Left cardiac atrium (tissue), 4 donors: ENCODE results near the gene CARNS1. TPM values are rescaled to one million over a fixed set of nuclear protein-coding genes. Genes with fewer than 3 reads are reported as not detected.
"Not testable (repeated sequence)": the region's sequence is repeated elsewhere in the genome, so short reads cannot be mapped to it uniquely, and the experiment has no call there.

Experiments
- ATAC-seq, 2 donors: fragments of 200-7000 bp; cut with Tn5 transposase; one replicate each; pipeline ENCODE4 v1.9.1; 2020; ENCODE audit warnings: mild to moderate bottlenecking in 2 of 2, moderate library complexity in 2 of 2
- DNase-seq: peaks from one replicate; pipeline ENCODE4 v3.0.0-alpha.2; 2020
- intact Hi-C, 2 donors: fragments of 100-400 bp; cut with DNase I; formaldehyde crosslinking; loops; one replicate each; pipeline versions ENCODE4 v1.14.1 to v1.15.1; 2022 to 2023
- total RNA-seq, 2 donors: library from RNA; stranded (reverse); fragmentation: NEBNext Ultra II Directional; extraction: Animal tissue kit (Norgen Biotek cat#: 25700); gene quantifications; one replicate each; pipeline ENCODE4 v1.2.1, GENCODE V29; 2021
- donor health status: DM: no; HTN: yes; CAD: no.
- donor health status: DM: no; HTN: yes; CAD: no; lungs with severe emphysema.
- donor health status: DM: yes; HTN: yes; CAD: no.
- donor health status: Dilated cardiomyopathy.

Gene CARNS1
- total RNA-seq, 2 donors from 2014 or later, result 6.6 to 11.9 TPM

DNA sequence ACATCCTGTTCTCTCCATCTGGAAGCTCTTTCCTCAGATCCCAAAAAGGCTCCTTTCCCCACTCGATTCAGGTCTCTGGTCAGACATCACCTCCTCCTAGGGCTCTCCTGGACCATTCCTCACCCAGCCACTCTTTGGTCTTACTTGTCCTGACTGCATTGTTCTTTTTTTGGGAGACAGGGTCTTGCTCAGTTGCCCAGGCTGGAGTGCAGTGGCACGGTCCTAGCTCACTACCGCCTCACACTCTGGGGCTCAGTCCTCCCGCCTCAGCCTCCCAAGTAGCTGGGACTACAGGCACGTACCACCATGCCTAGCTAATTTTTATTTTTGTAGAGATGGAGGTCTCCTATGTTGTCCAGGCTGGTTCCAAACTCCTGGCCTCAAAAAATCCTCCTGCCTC is 30.0 kb downstream of the CARNS1 start:
- no peak for ATAC-seq
- intact Hi-C loops, result no loop called here

DNA sequence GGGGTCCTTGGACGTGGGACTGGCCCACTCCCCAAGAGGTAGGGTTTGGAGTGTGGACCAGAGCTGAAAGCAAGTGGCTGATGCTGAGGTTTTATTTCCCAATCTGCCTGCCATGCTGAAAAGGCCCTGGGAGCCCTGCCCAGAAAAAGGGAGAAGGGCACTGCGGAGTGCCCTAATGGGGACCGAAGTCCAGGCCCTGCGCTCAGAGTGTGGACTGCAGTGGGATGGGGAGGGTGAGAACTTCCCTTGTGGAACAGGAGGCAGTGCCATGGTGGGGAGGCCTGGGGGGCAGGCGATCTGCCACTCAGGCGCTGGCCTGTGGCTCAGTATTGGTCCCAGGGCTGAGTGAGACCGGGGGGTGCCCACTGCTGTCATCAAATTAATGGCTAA is 32.7 kb downstream of the CARNS1 start:
- intact Hi-C loops, result no loop called here
- ATAC-seq, result no peak
- no peak for DNase-seq

More for the DNA sequence above, 30.0 kb downstream of the CARNS1 start:
- DNase-seq, result no peak

GRCh38 chr11:67449116-67449844 is 33.8 kb downstream of the CARNS1 start:
- no peak for DNase-seq
- ATAC-seq, result peak in 1 of 2 donors; percentile 37
- intact Hi-C loops, result no loop called here

DNA sequence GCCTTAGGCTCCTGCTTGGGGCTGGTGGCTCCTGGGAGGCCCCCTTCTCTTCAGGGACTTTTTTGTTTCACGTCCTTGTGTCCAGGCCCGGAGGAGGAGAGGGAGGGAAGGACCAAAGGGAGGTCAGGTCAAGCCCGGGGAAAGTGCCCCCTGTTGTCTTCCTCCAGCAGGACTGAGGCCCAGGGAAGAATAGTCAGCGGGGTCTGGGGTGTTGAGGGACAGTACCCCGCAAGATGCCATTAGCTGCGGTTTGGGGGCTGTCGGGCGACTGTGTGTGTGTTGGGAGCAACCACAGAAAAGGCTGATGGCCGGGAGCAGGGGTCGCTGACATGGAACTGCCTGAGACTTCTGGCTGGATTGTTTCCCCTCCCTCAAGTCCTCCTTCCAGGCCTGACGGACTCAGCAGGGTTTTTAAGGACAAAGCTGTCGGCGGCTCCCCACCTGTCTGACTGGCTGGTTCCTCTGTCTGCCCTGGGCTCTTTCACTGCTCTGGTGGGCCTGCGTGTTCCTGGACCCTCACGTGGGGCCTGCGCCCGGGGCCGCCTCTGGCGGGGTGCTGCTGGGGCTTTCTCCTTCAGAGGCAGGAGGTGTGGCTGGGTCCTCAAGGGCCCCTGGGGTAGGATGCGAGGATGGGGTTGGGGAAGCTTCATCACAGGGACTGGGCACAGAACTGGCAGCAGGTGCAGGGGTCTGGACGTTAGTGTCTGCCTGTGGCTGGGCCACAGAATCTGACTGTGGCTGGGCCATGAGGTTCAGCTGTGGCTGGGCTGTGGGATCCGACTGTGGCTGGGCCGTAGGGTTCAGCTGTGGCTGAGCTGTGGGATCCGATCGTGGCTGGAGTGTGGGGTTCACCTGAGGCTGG is 35.5 kb downstream of the CARNS1 start:
- DNase-seq (no peak), ATAC-seq (no peak)
- intact Hi-C loops, result no loop called here

GRCh38 chr11:67451658-67451976 is 36.1 kb downstream of the CARNS1 start:
- no peak for ATAC-seq
- intact Hi-C loops, result no loop called here
- no peak for DNase-seq

GRCh38 chr11:67452141-67452952 is 36.9 kb downstream of the CARNS1 start, which contains the start of gene GPR152:
GPR152 (minus strand) TSS chr11:67452729; CDS start chr11:67452724, 5 bp downstream.
- intact Hi-C loops, result no loop called here
- peak in 1 of 2 donors; percentile 37 for ATAC-seq
- peak; percentile 60 for DNase-seq

- DNase-seq, result no peak
- intact Hi-C loops, result no loop called here
- no peak for ATAC-seq
These were observed 38.6 kb downstream of the CARNS1 start for GRCh38 chr11:67453816-67454732.

GRCh38 chr11:67455054-67455453 is 39.6 kb downstream of the CARNS1 start, which contains the start of gene CABP4:
CABP4 (plus strand) TSS chr11:67455354; CDS start chr11:67455424, 70 bp downstream.
- intact Hi-C loops, result no loop called here
- ATAC-seq (no peak), DNase-seq (no peak)

DNA sequence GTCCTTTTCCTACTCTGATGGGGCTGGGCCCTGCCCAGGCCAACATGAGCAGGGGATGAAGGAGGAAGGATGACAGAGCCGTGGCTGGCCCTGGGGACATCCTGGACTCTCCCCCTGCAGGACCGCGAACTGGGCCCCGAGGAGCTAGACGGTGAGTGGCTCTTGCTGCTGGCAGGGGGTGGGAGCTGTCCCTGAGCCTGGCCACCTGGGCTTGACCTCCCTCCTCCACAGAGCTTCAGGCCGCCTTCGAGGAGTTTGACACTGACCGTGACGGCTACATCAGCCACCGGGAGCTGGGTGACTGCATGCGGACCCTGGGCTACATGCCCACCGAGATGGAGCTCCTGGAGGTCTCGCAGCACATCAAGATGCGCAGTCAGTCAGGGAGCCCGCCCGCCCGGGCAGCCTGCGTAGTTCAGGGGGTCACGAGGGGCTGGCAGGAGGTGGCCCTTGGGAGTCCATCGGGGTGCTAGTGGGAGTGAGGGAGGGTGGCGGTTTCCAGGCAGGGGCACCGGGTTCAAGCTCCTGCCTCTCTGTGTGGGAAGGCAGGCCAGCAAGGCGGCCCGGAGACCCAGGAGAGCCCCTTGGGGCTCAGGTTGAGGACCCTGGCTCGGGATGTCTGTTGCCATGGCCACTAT is 40.7 kb downstream of the CARNS1 start:
- intact Hi-C loops, result no loop called here
- DNase-seq (no peak), ATAC-seq (no peak)

DNA sequence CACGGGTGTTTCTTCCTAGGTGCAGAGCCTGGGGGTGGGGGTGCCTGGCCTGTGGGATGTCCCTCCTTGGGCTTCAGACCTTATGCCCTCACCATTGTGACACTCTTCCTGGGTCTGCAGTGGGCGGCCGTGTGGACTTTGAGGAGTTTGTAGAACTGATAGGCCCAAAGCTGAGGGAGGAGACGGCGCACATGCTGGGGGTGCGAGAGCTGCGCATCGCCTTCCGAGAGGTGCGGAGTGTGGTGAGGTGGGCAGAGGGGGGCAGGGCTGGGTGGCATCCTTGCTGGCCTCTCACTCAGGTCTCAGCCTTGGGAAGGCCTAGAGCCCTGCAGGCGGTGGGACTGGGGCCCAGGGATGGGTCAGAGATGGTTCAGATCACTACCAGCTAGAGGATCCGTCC is 42.0 kb downstream of the CARNS1 start:
- DNase-seq (no peak), ATAC-seq (no peak)
- intact Hi-C loops, result no loop called here

DNA sequence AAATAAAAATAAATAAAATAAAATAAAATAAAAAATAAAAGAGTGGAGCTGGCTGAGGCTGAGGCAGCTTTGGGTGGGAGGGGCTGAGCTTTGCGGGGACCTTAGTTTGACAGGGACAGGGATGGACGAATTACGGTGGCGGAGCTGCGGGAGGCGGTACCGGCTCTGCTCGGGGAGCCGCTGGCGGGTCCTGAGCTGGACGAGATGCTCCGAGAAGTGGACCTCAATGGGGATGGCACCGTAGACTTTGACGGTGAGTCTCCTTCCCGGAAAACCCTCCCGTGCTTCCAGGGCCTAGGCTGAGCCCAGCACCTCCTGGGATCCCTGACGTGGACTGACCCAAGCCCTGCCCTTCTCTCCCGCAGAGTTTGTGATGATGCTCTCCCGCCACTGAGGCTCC is 42.8 kb downstream of the CARNS1 start:
- no peak for ATAC-seq
- DNase-seq, result no peak
- intact Hi-C loops, result no loop called here

GRCh38 chr11:67463186-67463585 is 47.7 kb downstream of the CARNS1 start:
- ATAC-seq, result no peak
- no peak for DNase-seq
- intact Hi-C loops, result loop anchor here (5.0 to 10.0 kb wide), 2 partner anchors 36 to 58 kb away; partner anchors contain the start of genes PPP1CA (in 1 of the 2), RPS6KB2 (in 1 of the 2) and TBC1D10C (in 1 of the 2)

DNA sequence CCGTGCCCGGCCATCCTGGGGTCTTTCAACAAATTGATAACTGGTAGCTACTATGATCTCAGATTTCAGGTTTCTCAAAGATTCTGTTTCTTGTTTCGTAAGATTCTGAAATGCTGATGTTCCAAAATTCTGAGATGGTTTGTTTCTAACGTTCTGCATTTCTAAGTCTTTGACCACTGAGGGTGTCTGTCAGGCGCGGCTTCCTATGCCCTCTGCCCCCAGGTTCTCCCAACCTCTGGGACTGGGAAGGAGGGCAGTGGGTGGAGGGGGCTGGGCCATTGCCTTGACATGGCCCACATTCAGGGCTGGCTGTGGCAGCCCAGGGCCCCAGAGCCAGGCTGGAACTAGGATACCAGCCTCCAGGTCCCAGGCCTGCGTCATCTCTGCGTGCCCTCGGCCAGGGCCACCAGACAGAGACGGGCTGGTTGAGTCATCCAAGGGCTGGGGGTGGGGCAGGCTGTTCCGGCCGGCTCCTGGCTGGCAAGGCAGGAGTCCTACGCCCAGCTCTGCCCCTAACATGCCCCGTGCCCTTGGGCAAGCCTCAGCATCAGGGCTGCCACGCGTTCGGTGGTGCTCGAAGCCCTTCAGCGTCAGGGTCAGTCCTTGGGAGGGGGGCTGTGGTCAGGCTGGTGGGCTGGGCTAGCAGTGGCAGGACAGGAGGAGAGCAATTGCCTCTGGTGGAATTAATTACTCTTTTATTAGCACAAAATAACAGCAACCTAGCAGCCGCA is 48.4 kb downstream of the CARNS1 start:
- ATAC-seq, result peak; percentile 21 to 59
- intact Hi-C loops, result loop anchor here (5.0 to 10.0 kb wide), 2 partner anchors 37 to 59 kb away; partner anchors contain the start of genes PPP1CA (in 1 of the 2), RPS6KB2 (in 1 of the 2) and TBC1D10C (in 1 of the 2)
- peak; percentile 69 for DNase-seq

GRCh38 chr11:67464411-67465188 is 49.1 kb downstream of the CARNS1 start:
- ATAC-seq (peak; percentile 71 to 77), DNase-seq (peak; percentile 90)
- intact Hi-C loops, result loop anchor here (5.0 to 10.0 kb wide), 2 partner anchors 37 to 60 kb away; partner anchors contain the start of genes PPP1CA (in 1 of the 2), RPS6KB2 (in 1 of the 2) and TBC1D10C (in 1 of the 2)

DNA sequence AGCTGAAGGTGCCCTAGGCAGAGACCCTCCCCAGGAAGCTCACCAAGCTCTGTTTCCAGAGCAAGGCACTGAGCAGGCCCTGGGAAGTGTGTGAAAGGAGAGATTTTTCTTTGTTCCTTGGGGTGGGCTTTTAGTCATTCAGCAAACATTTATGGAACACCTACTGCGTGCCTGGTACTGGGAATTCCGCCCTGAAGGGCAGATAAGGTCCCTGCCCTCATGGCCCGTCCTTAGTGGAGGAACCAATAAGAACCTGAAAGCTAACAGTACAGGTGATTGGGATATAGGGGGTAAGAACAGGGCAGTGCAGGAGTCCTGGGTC is 49.7 kb downstream of the CARNS1 start:
- intact Hi-C loops, result loop anchor here in 1 of 2 donors (10.0 kb wide), 1 partner anchor 60 kb away; the partner anchor contains the start of genes PPP1CA and TBC1D10C
- ATAC-seq (no peak), DNase-seq (no peak)

- DNase-seq, ATAC-seq: not testable (repeated sequence)
- intact Hi-C loops, result loop anchor here in 1 of 2 donors (10.0 kb wide), 1 partner anchor 61 kb away; the partner anchor contains the start of genes PPP1CA and TBC1D10C
These were observed 50.1 kb downstream of the CARNS1 start for GRCh38 chr11:67465530-67465929.
